ENCODE results near the gene ACSM6.

GRCh38 chr10:95276367-95277200 lies 82.5 kb downstream of the ACSM6 start:
- no peak for TF ChIP-seq CTCF (IDR thresholded peaks at IDR 0.05)
- TF ChIP-seq TEAD4 (IDR thresholded peaks at IDR 0.05; ENCODE audit: borderline replicate concordance, insufficient read depth) = no peak
- TF ChIP-seq REST (IDR thresholded peaks at IDR 0.05; ENCODE audit: low read depth, low read length) = no peak
- no peak for TF ChIP-seq SIN3A (IDR thresholded peaks at IDR 0.05; ENCODE audit: borderline replicate concordance, low read depth, low read length)
- no peak for TF ChIP-seq MAX (IDR thresholded peaks at IDR 0.05; ENCODE audit: low read depth)
- TF ChIP-seq YY1 (IDR thresholded peaks at IDR 0.05; ENCODE audit: low read depth) = no peak
- TF ChIP-seq NRF1 (IDR thresholded peaks at IDR 0.05; ENCODE audit: low read depth, low read length) = no peak
- TF ChIP-seq ZBTB33 (IDR thresholded peaks at IDR 0.05; ENCODE audit: borderline replicate concordance, low read depth) = no peak
- no peak for TF ChIP-seq RAD21 (IDR thresholded peaks at IDR 0.05; ENCODE audit: low read length)
- no peak for TF ChIP-seq POLR2AphosphoS5 (IDR thresholded peaks at IDR 0.05; ENCODE audit: low read depth, low read length)
- TF ChIP-seq NFIC (IDR thresholded peaks at IDR 0.05; ENCODE audit: borderline replicate concordance) = no peak
